Stimulated activated memory B cell treated with anti-CD40 and anti-IgM and Interleukin-4, amounts not matched to agents 10 μg/mL and 1 μg/mL and 100 μg/mL, for 72 hours (primary cell): ENCODE results near the gene RNF183.

Experiments
- ATAC-seq: fragments of 150-1000 bp; cut with Tn5 transposase; 2 replicates; pipeline ENCODE4 v1.10.0; 2021
- H3K27ac Mint-ChIP-seq: one replicate; pipeline ENCODE4 v1.8.0; 2022; ENCODE audit warnings: mild to moderate bottlenecking, mixed read lengths
- H3K27me3 Mint-ChIP-seq: one replicate; pipeline ENCODE4 v1.8.0; 2022; ENCODE audit warnings: mixed read lengths
- H3K36me3 Mint-ChIP-seq: one replicate; pipeline ENCODE4 v1.8.0; 2022; ENCODE audit warnings: mixed read lengths
- H3K4me1 Mint-ChIP-seq: one replicate; pipeline ENCODE4 v1.8.0; 2022; ENCODE audit warnings: mixed read lengths
- H3K4me3 Mint-ChIP-seq: one replicate; pipeline ENCODE4 v1.8.0; 2022; ENCODE audit warnings: mild to moderate bottlenecking, moderate library complexity, mixed read lengths
- H3K9me3 Mint-ChIP-seq: one replicate; pipeline ENCODE4 v1.8.0; 2022; ENCODE audit warnings: mixed read lengths

The RNF183 gene

GRCh38 chr9:113331780-113332179 lies 28.6 kb upstream of the RNF183 start:
- Mint-ChIP-seq H3K4me1 (no peaks in the 10 kb centered on the region), H3K4me3 (no peak overlapping the region), H3K27ac (no peak overlapping the region), H3K36me3 (no peaks in the 10 kb centered on the region), H3K9me3 (no peaks in the 10 kb centered on the region), H3K27me3 (no peaks in the 10 kb centered on the region)
- no peak for ATAC-seq

- no peak overlapping the region for H3K4me3 Mint-ChIP-seq
- ATAC-seq: no peak
- no peaks in the 10 kb centered on the region for H3K4me1 Mint-ChIP-seq
- H3K27ac Mint-ChIP-seq: no peak overlapping the region
- no peaks in the 10 kb centered on the region for H3K27me3 Mint-ChIP-seq
- no peaks in the 10 kb centered on the region for H3K36me3 Mint-ChIP-seq
- H3K9me3 Mint-ChIP-seq: no peaks in the 10 kb centered on the region
Observed at GRCh38 chr9:113328045-113328782, 25.0 kb upstream of the RNF183 start.

GRCh38 chr9:113326230-113326629 lies 23.1 kb upstream of the RNF183 start:
- Mint-ChIP-seq H3K27ac (no peak overlapping the region), H3K4me1 (no peaks in the 10 kb centered on the region), H3K27me3 (no peaks in the 10 kb centered on the region), H3K4me3 (no peak overlapping the region), H3K9me3 (no peaks in the 10 kb centered on the region), H3K36me3 (no peaks in the 10 kb centered on the region)
- ATAC-seq: no peak

GRCh38 chr9:113322671-113323070 lies 19.5 kb upstream of the RNF183 start:
- no peaks in the 10 kb centered on the region for H3K36me3 Mint-ChIP-seq
- H3K9me3 Mint-ChIP-seq: no peaks in the 10 kb centered on the region
- no peak overlapping the region for H3K27ac Mint-ChIP-seq
- no peaks in the 10 kb centered on the region for H3K4me1 Mint-ChIP-seq
- no peak for ATAC-seq
- no peaks in the 10 kb centered on the region for H3K27me3 Mint-ChIP-seq
- no peak overlapping the region for H3K4me3 Mint-ChIP-seq

- H3K4me3 Mint-ChIP-seq: no peak overlapping the region
- H3K9me3 Mint-ChIP-seq: no peaks in the 10 kb centered on the region
- no peak overlapping the region for H3K27ac Mint-ChIP-seq
- no peak for ATAC-seq
- no peaks in the 10 kb centered on the region for H3K36me3 Mint-ChIP-seq
- H3K27me3 Mint-ChIP-seq: peaks cover 3% of the 10 kb centered on the region
- H3K4me1 Mint-ChIP-seq: no peaks in the 10 kb centered on the region
Observed at GRCh38 chr9:113320051-113320450, 16.9 kb upstream of the RNF183 start.

- no peaks in the 10 kb centered on the region for H3K4me1 Mint-ChIP-seq
- no peak for ATAC-seq
- H3K27me3 Mint-ChIP-seq: peaks cover 8% of the 10 kb centered on the region
- no peaks in the 10 kb centered on the region for H3K36me3 Mint-ChIP-seq
- no peak overlapping the region for H3K27ac Mint-ChIP-seq
- H3K4me3 Mint-ChIP-seq: no peak overlapping the region
- H3K9me3 Mint-ChIP-seq: no peaks in the 10 kb centered on the region
Observed at GRCh38 chr9:113319054-113319453, 15.9 kb upstream of the RNF183 start.

GRCh38 chr9:113317777-113318176 lies 14.6 kb upstream of the RNF183 start:
- no peak overlapping the region for H3K27ac Mint-ChIP-seq
- H3K27me3 Mint-ChIP-seq: peaks cover 8% of the 10 kb centered on the region
- H3K9me3 Mint-ChIP-seq: no peaks in the 10 kb centered on the region
- ATAC-seq: no peak
- no peaks in the 10 kb centered on the region for H3K4me1 Mint-ChIP-seq
- no peaks in the 10 kb centered on the region for H3K36me3 Mint-ChIP-seq
- no peak overlapping the region for H3K4me3 Mint-ChIP-seq

- no peak overlapping the region for H3K27ac Mint-ChIP-seq
- no peaks in the 10 kb centered on the region for H3K9me3 Mint-ChIP-seq
- no peaks in the 10 kb centered on the region for H3K4me1 Mint-ChIP-seq
- no peak overlapping the region for H3K4me3 Mint-ChIP-seq
- peaks cover 8% of the 10 kb centered on the region for H3K27me3 Mint-ChIP-seq
- H3K36me3 Mint-ChIP-seq: no peaks in the 10 kb centered on the region
- no peak for ATAC-seq
Observed at GRCh38 chr9:113316030-113316429, 12.9 kb upstream of the RNF183 start.

- H3K4me1 Mint-ChIP-seq: no peaks in the 10 kb centered on the region
- H3K9me3 Mint-ChIP-seq: no peaks in the 10 kb centered on the region
- no peak overlapping the region for H3K4me3 Mint-ChIP-seq
- no peaks in the 10 kb centered on the region for H3K36me3 Mint-ChIP-seq
- ATAC-seq: no peak
- H3K27ac Mint-ChIP-seq: no peak overlapping the region
- peaks cover 8% of the 10 kb centered on the region for H3K27me3 Mint-ChIP-seq
Observed at GRCh38 chr9:113315231-113315630, 12.1 kb upstream of the RNF183 start.

GRCh38 chr9:113313261-113313660 lies 10.1 kb upstream of the RNF183 start:
- Mint-ChIP-seq H3K4me1 (no peaks in the 10 kb centered on the region), H3K27ac (no peak overlapping the region), H3K27me3 (peaks cover 8% of the 10 kb centered on the region), H3K9me3 (no peaks in the 10 kb centered on the region), H3K4me3 (no peak overlapping the region), H3K36me3 (no peaks in the 10 kb centered on the region)
- ATAC-seq: no peak

GRCh38 chr9:113311961-113312360 lies 8.8 kb upstream of the RNF183 start:
- H3K27me3 Mint-ChIP-seq: peaks cover 17% of the 10 kb centered on the region
- no peaks in the 10 kb centered on the region for H3K4me1 Mint-ChIP-seq
- H3K27ac Mint-ChIP-seq: no peak overlapping the region
- H3K4me3 Mint-ChIP-seq: no peak overlapping the region
- no peaks in the 10 kb centered on the region for H3K36me3 Mint-ChIP-seq
- no peaks in the 10 kb centered on the region for H3K9me3 Mint-ChIP-seq
- no peak for ATAC-seq

GRCh38 chr9:113310538-113310937 lies 7.4 kb upstream of the RNF183 start:
- no peak overlapping the region for H3K27ac Mint-ChIP-seq
- ATAC-seq: no peak

GRCh38 chr9:113309204-113309813 lies 6.1 kb upstream of the RNF183 start:
- no peaks in the 10 kb centered on the region for H3K9me3 Mint-ChIP-seq
- ATAC-seq: no peak
- no peaks in the 10 kb centered on the region for H3K36me3 Mint-ChIP-seq
- no peak overlapping the region for H3K27ac Mint-ChIP-seq
- H3K4me1 Mint-ChIP-seq: no peaks in the 10 kb centered on the region
- H3K4me3 Mint-ChIP-seq: no peak overlapping the region
- H3K27me3 Mint-ChIP-seq: peaks cover 18% of the 10 kb centered on the region

More at GRCh38 chr9:113310538-113310937, 7.4 kb upstream of the RNF183 start:
- H3K27me3 Mint-ChIP-seq: peaks cover 26% of the 10 kb centered on the region
- no peak overlapping the region for H3K4me3 Mint-ChIP-seq
- H3K4me1 Mint-ChIP-seq: no peaks in the 10 kb centered on the region
- H3K36me3 Mint-ChIP-seq: no peaks in the 10 kb centered on the region
- no peaks in the 10 kb centered on the region for H3K9me3 Mint-ChIP-seq

- no peaks in the 10 kb centered on the region for H3K4me1 Mint-ChIP-seq
- no peaks in the 10 kb centered on the region for H3K9me3 Mint-ChIP-seq
- H3K27me3 Mint-ChIP-seq: peaks cover 30% of the 10 kb centered on the region
- no peak overlapping the region for H3K4me3 Mint-ChIP-seq
- no peaks in the 10 kb centered on the region for H3K36me3 Mint-ChIP-seq
- no peak overlapping the region for H3K27ac Mint-ChIP-seq
- ATAC-seq: no peak
Observed at GRCh38 chr9:113307396-113307975, 4.3 kb upstream of the RNF183 start.

GRCh38 chr9:113306566-113306965 lies 3.4 kb upstream of the RNF183 start:
- no peak overlapping the region for H3K27ac Mint-ChIP-seq
- H3K4me3 Mint-ChIP-seq: no peak overlapping the region
- peaks cover 37% of the 10 kb centered on the region for H3K27me3 Mint-ChIP-seq
- no peak for ATAC-seq
- H3K4me1 Mint-ChIP-seq: no peaks in the 10 kb centered on the region
- no peaks in the 10 kb centered on the region for H3K9me3 Mint-ChIP-seq
- no peaks in the 10 kb centered on the region for H3K36me3 Mint-ChIP-seq

GRCh38 chr9:113301548-113301947 lies 1.6 kb downstream of the RNF183 start:
- no peaks in the 10 kb centered on the region for H3K36me3 Mint-ChIP-seq
- ATAC-seq: no peak
- no peak overlapping the region for H3K27ac Mint-ChIP-seq
- peaks cover 8% of the 10 kb centered on the region for H3K4me1 Mint-ChIP-seq
- H3K27me3 Mint-ChIP-seq: peaks cover 26% of the 10 kb centered on the region
- no peaks in the 10 kb centered on the region for H3K9me3 Mint-ChIP-seq
- no peak overlapping the region for H3K4me3 Mint-ChIP-seq
